Left renal pelvis (tissue), 4 donors: Measurements from ENCODE around the gene TNS3. TPM values are rescaled to one million over a fixed set of nuclear protein-coding genes. Genes with fewer than 3 reads are reported as not detected.
A peak's percentile ranks its signal among the peaks of the same experiment; 100 is the strongest.

ENCODE experiments used
- DNase-seq, 4 donors: peaks; one replicate each; pipeline ENCODE4 v3.0.0-alpha.2; 2013; ENCODE audit warnings: low read depth in 4 of 4, low spot score in 3 of 4
- polyA plus RNA-seq, 4 donors: library from polyadenylated mRNA; unstranded; fragments of 120-200 nt; gene quantifications; one replicate each; pipeline ENCODE4 v1.2.1, GENCODE V29; 2013; ENCODE audit not compliant: insufficient read length in 4 of 4

The TNS3 gene
- polyA plus RNA-seq, 4 donors: 85.6 to 120 (median 91.2) TPM

- DNase-seq: no peak
These were observed 243.9 kb downstream of the TNS3 start for GRCh38 chr7:47338026-47338425.

- DNase-seq: no peak
These were observed 244.4 kb downstream of the TNS3 start for GRCh38 chr7:47337531-47337930.

- no peak for DNase-seq
These were observed 245.2 kb downstream of the TNS3 start for GRCh38 chr7:47336472-47337425.

DNA sequence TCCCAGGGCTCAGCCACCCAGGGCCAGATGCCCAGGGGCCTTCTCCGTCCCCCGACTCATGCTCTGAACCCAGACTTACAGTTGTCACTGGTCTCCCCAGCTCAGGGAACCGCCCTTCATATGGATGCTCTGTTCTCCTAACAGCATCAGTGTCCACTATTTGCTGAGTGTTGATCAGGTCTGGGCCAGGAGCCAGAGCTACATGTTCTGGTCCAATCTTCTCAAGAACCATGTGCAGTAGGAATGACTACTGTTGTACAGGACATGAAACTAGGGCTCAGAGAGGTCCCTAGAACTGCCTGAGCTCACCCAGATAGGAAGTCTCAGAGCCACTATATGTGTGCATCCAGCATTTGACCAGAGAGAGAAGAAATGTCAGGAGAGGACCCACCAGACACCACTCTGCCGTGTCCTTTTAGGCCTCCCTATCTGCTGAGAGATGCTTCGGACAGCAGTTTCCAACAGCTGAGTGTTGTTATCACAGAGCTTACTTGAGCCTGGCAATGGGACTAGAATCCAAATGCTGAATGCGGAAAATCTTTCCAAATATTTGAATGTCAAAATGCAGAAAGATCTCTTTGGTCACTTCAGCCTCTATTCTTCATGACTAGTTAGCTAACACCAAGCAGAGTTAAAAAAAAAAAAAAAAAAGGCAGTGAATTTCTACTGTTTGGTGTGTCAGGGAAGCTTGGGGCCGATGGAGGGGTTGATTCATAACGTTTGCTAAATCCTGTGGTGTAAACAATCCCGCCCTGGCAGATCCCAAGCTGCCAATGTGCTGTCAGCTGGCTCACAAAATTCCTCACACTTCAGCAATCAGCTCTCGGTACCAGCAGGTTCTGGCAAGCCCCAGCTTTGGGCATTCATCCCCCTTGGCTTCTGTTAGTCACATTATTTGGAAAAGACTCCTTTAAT lies 246.1 kb downstream of the TNS3 start:
- DNase-seq: no peak

- no peak for DNase-seq
These were observed 246.8 kb downstream of the TNS3 start for GRCh38 chr7:47335071-47335470.

- no peak for DNase-seq
These were observed 248.0 kb downstream of the TNS3 start for GRCh38 chr7:47333959-47334358.

- no peak for DNase-seq
These were observed 248.4 kb downstream of the TNS3 start for GRCh38 chr7:47333554-47333887.

- no peak for DNase-seq
These were observed 249.0 kb downstream of the TNS3 start for GRCh38 chr7:47332681-47333553.

- DNase-seq: no peak
These were observed 249.7 kb downstream of the TNS3 start for GRCh38 chr7:47332213-47332612.

- DNase-seq: no peak
These were observed 250.7 kb downstream of the TNS3 start for GRCh38 chr7:47331179-47331565.

- no peak for DNase-seq
These were observed 251.2 kb downstream of the TNS3 start for GRCh38 chr7:47330561-47331178.

DNA sequence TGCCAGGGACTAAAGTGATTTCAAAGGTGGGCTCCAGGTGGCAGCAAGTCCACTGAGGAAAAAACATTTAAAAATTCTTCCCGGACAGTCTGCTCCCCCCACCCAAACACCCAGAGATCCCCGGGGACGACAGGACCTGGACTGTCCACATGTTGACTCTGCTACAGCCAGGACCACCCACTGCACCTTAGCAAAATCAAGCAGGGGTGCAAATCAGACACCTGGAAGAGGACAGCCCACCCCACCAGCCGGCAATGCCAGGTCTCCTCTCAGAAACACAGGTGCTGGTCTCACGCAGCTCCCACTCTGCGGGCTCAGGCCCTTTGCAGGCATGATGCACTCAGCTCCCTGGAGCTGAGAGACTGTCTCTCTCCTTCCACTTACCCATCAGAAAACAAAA lies 251.9 kb downstream of the TNS3 start:
- DNase-seq: no peak

DNA sequence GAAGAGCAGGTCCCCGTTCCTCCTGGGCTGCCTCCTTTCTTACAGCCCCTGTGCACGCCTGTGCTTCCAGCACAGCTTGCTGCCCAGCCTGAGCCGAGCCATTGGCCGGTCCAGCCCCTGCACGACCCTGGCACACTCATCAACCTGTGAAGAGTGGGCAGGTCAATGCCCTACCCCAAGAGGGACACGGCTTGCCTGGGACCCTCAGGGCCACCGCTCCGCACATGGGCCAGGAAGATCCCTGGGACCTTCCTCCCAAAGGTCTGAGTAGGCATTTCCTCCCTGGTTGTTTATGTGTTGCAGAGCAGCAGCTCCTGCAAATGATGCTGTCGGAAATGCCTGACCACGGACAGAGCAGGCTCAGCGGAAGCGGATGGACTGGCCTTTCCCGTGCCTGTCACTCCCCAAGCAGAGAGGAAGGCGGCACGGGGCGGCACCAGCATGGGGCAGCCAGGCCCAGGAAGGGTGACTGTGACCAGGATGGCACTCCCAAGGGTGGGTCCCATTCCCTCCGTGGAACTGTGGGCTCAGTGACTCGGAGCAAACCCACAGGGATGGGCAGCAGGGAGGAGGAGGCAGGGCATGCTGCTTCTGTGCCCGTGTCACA lies 252.5 kb downstream of the TNS3 start:
- DNase-seq: no peak

- no peak for DNase-seq
These were observed 253.3 kb downstream of the TNS3 start for GRCh38 chr7:47328392-47329319.

- peak; percentile 46 to 62 (median 60) for DNase-seq
These were observed 254.1 kb downstream of the TNS3 start for GRCh38 chr7:47327698-47328391.

- no peak for DNase-seq
These were observed 254.6 kb downstream of the TNS3 start for GRCh38 chr7:47327346-47327697.

DNA sequence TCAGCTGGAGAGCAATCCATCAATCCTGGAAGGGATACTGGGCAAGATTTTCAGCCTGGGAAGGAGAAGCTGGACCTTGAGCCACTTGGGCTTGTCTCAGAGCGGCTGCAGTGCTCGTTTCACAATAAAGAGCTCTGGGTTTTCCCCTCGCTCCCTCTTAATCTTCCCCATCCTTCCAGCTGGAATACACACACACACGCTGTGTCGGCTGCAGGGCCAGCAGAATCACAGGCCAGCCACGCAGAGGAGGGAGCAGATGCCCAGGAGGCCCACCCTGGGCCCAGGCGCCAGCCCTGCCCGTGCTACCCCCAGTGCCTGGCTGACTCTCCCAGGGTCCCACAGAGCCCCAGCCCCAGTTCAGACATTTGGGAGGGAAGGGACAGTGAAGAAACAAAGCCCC lies 255.1 kb downstream of the TNS3 start:
- DNase-seq: no peak

DNA sequence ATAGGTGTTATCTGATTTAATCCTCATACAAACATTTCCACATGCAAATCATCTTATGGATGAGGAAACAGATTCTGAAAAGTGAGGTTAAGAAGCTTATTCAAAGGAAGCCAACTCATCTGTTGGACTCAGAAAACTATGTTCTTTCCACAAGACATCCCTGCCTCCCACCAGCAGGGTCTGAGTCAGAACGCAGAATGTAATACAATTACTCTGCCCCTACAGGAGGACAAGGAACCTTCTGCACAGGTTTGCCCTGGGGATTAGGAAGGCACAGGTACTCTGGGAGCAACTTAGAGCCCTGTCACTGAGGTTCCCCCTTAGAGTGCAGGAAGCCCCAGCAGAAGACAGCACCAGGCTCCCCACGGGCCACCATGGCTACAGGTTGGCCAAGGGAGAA lies 255.7 kb downstream of the TNS3 start:
- no peak for DNase-seq
